ENCODE measurements around the gene TBX15.

DNA sequence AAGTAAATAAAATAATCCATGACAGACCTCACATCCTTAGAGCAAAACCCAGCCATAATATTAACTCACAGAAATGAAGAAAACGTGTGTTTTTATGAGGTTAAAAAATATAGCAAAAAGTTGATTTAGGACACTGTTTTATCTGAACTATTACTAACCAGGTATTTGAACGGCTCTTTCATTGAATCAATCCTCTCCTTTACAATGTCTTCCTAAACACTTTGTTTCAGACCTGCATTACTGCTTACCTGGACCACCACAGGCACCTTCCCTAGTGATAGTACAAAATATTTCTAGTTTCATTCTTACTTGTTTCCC, 25.0 kb downstream of the TBX15 start:
- TF ChIP-seq POLR2A (IDR thresholded peaks at IDR 0.05), result no peak
- TF ChIP-seq, protein P1, sequence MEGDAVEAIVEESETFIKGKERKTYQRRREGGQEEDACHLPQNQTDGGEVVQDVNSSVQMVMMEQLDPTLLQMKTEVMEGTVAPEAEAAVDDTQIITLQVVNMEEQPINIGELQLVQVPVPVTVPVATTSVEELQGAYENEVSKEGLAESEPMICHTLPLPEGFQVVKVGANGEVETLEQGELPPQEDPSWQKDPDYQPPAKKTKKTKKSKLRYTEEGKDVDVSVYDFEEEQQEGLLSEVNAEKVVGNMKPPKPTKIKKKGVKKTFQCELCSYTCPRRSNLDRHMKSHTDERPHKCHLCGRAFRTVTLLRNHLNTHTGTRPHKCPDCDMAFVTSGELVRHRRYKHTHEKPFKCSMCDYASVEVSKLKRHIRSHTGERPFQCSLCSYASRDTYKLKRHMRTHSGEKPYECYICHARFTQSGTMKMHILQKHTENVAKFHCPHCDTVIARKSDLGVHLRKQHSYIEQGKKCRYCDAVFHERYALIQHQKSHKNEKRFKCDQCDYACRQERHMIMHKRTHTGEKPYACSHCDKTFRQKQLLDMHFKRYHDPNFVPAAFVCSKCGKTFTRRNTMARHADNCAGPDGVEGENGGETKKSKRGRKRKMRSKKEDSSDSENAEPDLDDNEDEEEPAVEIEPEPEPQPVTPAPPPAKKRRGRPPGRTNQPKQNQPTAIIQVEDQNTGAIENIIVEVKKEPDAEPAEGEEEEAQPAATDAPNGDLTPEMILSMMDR (IDR thresholded peaks at IDR 0.05), result no peak
